Pancreas (tissue), 10 donors: ENCODE measurements around the gene S100A2. TPM values are rescaled to one million over a fixed set of nuclear protein-coding genes. Genes with fewer than 3 reads are reported as not detected.
"Not testable (repeated sequence)": the region's sequence is repeated elsewhere in the genome, so short reads cannot be mapped to it uniquely, and the experiment has no call there.

Experiments used
- ATAC-seq, 4 donors: fragments of 200-7000 bp; cut with Tn5 transposase; one replicate each; pipeline versions ENCODE4 v1.8.0 to v1.9.1; 2020; ENCODE audit warnings: mild to moderate bottlenecking in 4 of 4, moderate library complexity in 4 of 4
- DNase-seq, 6 donors: peaks; one replicate each; pipeline ENCODE4 v3.0.0-alpha.2; 2020
- FAIRE-seq: peaks from 2 replicates; lab custom pipeline; 2012; peaks lifted over from hg19 to GRCh38; lab: Jason Lieb, UNC
- H3K27ac ChIP-seq, 4 donors: fragments of 200-600 bp; sonication (generic); 1 replicate in 3 of 4; 2 replicates in 1 of 4; pipeline versions ENCODE4 v1.5.0 to v1.8.0; 2020
- H3K27me3 ChIP-seq, 4 donors: fragments of 200-600 bp; one replicate each; pipeline ENCODE4 v1.8.0; 2021
- H3K36me3 ChIP-seq, 3 donors: fragments of 200-600 bp; sonication (generic) in 1 of 3; one replicate each; pipeline versions ENCODE4 v1.5.0 to v1.8.0; 2020 to 2021
- H3K4me1 ChIP-seq, 3 donors: fragments of 200-600 bp; one replicate each; pipeline ENCODE4 v1.8.0; 2021
- H3K4me3 ChIP-seq, 4 donors: fragments of 200-600 bp; sonication (generic) in 2 of 4; one replicate each; pipeline versions ENCODE4 v1.5.0 to v1.8.0; 2020 to 2021
- H3K9me3 ChIP-seq, 4 donors: fragments of 200-600 bp; one replicate each; pipeline ENCODE4 v1.8.0; 2021
- WGBS, 2 donors: extraction: QIAGEN DNeasy Blood & Tissue Kit; methylation state at CpG; one replicate each; pipeline ENCODE4 v1.1.7; 2013; 5-methylcytosine and 5-hydroxymethylcytosine counted together
- intact Hi-C, 3 donors: fragments of 100-400 bp; cut with DNase I; formaldehyde crosslinking; loops; one replicate each; pipeline versions ENCODE4 v1.11.1 to v1.14.2; 2022
- polyA plus RNA-seq, 2 donors: library from polyadenylated mRNA; stranded (reverse); fragments of 200-250 nt; gene quantifications; one replicate each; pipeline ENCODE4 v1.2.3, GENCODE V29; 2013
- total RNA-seq, 6 donors: library from RNA; stranded (reverse); fragmentation: NEBNext Ultra II Directional in 4 of 6; extraction: Animal tissue kit (Norgen Biotek cat#: 25700) in 4 of 6; gene quantifications; one replicate each; pipeline versions ENCODE4 v1.2.1 to v1.2.4, GENCODE V29; 2021 to 2023
- TF ChIP-seq, protein P1 (sequence below), 4 donors: fragments of 200-600 bp; sonication (generic) in 3 of 4; IDR thresholded peaks; one replicate each; pipeline versions ENCODE4 v1.5.0 to v1.8.0; 2021; ENCODE audit warnings: antibody characterized with exemption in 4 of 4
- donor health status: healthy with polysubstance abuse.
- donor health status: DM: no; HTN: no; CAD: no; lungs with moderate emphysema.
- donor health status: DM: no; HTN: no; CAD: no.
- donor health status: control.
- donor health status: control.
- donor health status: Bipolar disorder and iron deficiency.
- donor health status: DM: yes; HTN: yes; CAD: no.
- donor health status: DM: no; HTN: no; CAD: no.
- donor health status: DM: no; HTN: no; CAD: no.
- donor health status: DM: yes; HTN: yes; CAD: no.

S100A2 gene
- total and polyA plus RNA-seq, 8 donors = 0.60 to 2.8 (median 1.3) TPM; not detected in 2

DNA sequence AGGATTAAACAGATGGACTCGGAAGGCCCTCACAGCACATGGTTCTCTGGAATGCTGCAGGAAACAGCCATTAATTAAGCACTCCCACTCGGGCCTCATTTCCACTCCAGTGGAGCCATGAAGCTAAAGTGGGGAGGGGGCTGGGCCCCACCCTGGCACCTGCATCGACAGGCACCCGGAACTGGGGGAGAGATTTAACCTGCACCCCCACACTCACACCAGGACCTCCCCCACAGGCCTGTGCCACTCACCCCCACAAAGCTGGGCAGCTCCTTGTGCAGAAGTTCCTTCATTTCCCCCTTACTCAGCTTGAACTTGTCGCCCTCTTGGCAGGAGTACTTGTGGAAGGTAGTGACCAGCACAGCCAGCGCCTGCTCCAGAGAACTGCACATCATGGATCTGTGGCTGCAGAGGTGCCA is 2.2 kb downstream of the S100A2 start:
- no peak overlapping the region for H3K27ac ChIP-seq
- H3K4me1 ChIP-seq = peaks cover 0 to 20% (median 0%) of the 10 kb centered on the region in 3 donors
- intact Hi-C loops = loop anchor here in 1 of 3 donors (5.0 kb wide), 1 partner anchor 51 kb away; no protein-coding TSS in a partner anchor
- no peak for DNase-seq
- H3K9me3 ChIP-seq = no peaks in the 10 kb centered on the region
- TF ChIP-seq, protein P1, sequence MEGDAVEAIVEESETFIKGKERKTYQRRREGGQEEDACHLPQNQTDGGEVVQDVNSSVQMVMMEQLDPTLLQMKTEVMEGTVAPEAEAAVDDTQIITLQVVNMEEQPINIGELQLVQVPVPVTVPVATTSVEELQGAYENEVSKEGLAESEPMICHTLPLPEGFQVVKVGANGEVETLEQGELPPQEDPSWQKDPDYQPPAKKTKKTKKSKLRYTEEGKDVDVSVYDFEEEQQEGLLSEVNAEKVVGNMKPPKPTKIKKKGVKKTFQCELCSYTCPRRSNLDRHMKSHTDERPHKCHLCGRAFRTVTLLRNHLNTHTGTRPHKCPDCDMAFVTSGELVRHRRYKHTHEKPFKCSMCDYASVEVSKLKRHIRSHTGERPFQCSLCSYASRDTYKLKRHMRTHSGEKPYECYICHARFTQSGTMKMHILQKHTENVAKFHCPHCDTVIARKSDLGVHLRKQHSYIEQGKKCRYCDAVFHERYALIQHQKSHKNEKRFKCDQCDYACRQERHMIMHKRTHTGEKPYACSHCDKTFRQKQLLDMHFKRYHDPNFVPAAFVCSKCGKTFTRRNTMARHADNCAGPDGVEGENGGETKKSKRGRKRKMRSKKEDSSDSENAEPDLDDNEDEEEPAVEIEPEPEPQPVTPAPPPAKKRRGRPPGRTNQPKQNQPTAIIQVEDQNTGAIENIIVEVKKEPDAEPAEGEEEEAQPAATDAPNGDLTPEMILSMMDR (IDR thresholded peaks at IDR 0.05) = no peak
- H3K4me3 ChIP-seq = no peak overlapping the region
- no peak for ATAC-seq
- FAIRE-seq = no peak
- H3K36me3 ChIP-seq = no peaks in the 10 kb centered on the region
- H3K27me3 ChIP-seq = no peaks in the 10 kb centered on the region
- 77 to 79% methylated on average over 6 of the region's 6 CpGs for WGBS, 2 donors

DNA sequence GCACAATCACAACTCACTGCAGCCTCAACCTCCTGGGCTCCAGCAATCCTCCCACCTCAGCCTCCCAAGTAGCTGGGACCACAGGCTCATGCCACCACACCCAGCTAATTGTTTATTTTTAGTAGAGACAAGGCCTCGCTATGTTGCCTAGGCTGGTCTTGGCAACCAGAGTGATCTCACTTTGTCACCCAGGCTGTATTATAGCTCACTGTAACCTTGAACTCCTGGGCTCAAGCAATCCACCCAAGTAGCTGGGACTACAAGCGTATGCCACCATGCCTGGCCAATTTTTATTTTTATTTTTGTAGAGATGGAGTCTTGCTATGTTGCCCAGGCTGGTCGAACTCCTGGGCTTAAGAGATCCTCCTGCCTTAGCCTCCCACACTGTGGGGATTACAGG is 3.6 kb downstream of the S100A2 start:
- not testable (repeated sequence) for H3K27me3 ChIP-seq, ATAC-seq, H3K4me3 ChIP-seq, FAIRE-seq, DNase-seq, H3K27ac ChIP-seq, H3K36me3 ChIP-seq, H3K9me3 ChIP-seq
- intact Hi-C loops = loop anchor here in 1 of 3 donors (5.0 kb wide), 1 partner anchor 50 kb away; no protein-coding TSS in a partner anchor
- peaks cover 0 to 14% (median 0%) of the 10 kb centered on the region in 3 donors for H3K4me1 ChIP-seq
- WGBS, 2 donors = 79% methylated on average over 3 of the region's 3 CpGs

DNA sequence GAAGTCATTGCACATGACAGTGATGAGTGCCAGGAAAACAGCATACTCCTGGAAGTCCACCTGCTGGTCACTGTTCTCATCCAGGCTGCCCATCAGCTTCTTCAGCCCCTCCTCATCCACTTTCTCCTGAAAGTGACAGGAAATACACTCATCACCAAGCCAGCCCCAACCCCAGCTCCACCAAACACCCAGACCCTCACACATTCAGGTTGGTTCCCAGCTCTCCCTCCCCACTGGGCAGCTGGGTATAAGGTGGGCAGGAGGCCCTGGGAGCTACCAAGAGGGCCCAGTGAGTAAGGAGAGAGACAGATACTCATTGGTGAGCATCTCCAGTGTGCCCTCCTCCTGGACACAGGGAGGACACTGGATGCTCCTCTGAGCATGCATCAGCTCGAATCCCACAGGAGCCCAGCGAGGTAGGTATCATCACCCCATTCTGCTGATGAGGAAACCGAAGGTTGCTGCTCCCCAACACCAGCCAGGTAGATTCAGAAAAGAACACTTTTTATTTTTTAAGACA is 4.1 kb downstream of the S100A2 start:
- FAIRE-seq (no peak), DNase-seq (no peak), ATAC-seq (no peak)
- intact Hi-C loops = loop anchor here in 1 of 3 donors (5.0 kb wide), 1 partner anchor 49 kb away; no protein-coding TSS in a partner anchor
- H3K36me3 ChIP-seq = no peaks in the 10 kb centered on the region
- H3K27me3 ChIP-seq = no peaks in the 10 kb centered on the region
- WGBS, 2 donors = 86 to 93% methylated on average over 3 of the region's 3 CpGs
- H3K27ac ChIP-seq = no peak overlapping the region
- peaks cover 0 to 10% (median 0%) of the 10 kb centered on the region in 3 donors for H3K4me1 ChIP-seq
- H3K4me3 ChIP-seq = no peak overlapping the region
- TF ChIP-seq, protein P1 (IDR thresholded peaks at IDR 0.05) = no peak
- H3K9me3 ChIP-seq = no peaks in the 10 kb centered on the region

DNA sequence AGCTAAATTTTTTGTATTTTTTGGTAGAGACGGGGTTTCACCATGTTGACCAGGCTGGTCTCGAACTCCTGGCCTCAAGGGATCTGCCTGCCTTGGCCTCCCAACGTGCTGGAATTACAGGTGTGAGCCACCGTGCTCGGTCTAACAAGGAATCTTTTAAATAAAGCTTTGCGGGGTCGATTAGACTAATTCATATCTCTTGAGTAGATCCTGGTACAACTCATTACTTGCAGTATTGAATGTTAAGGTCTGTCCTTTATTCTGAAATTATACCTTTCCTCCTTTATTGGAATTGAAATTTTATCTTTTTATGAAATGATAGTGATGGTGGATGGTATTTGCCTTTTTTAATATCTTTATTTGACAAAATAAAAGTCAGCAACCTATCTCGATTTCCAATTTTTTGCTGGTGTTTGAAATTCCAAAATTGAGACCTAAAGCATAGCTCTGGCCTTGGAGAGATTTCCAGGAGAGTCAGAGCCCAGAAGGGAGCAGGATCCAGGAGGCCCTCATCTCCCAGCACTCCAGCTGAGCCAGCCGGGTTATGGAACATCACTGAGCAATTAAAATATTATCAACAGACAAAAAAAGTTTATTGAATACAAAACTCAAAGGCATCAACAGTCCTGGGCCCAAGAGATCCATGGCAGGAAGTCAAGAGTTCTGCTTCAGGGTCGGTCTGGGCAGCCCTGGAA is 4.7 kb downstream of the S100A2 start:
- intact Hi-C loops = loop anchor here in 1 of 3 donors (5.0 kb wide), 1 partner anchor 49 kb away; no protein-coding TSS in a partner anchor
- 76 to 83% methylated on average over 10 of the region's 10 CpGs for WGBS, 2 donors

DNA sequence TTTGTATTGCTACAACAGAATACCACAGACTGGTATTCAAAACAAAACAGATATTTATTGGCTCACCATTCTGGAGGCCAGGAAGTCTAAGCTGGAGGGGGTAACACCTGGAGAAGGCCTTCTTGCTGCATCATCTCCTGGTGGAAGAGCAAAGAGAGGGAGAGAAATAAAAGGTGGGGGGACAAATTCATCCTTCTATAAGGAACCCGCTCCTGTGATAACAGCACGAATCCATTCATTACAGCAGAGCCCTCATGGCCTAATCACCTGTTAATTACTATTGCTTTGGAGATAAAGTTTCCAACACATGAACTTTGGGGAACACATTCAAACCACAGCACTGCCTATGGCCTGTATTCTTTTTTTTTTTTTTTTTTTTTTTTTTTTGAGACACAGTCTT is 5.4 kb downstream of the S100A2 start:
- intact Hi-C loops = loop anchor here in 1 of 3 donors (5.0 kb wide), 1 partner anchor 48 kb away; no protein-coding TSS in a partner anchor
- H3K27me3 ChIP-seq = no peaks in the 10 kb centered on the region
- H3K4me1 ChIP-seq = no peaks in the 10 kb centered on the region
- H3K9me3 ChIP-seq = no peaks in the 10 kb centered on the region
- no peaks in the 10 kb centered on the region for H3K36me3 ChIP-seq
- H3K4me3 ChIP-seq = no peak overlapping the region
- WGBS, 2 donors = 63 to 98% methylated on average over 2 of the region's 2 CpGs
- FAIRE-seq = no peak
- TF ChIP-seq, protein P1 (IDR thresholded peaks at IDR 0.05) = no peak
- ATAC-seq = no peak
- no peak overlapping the region for H3K27ac ChIP-seq
- no peak for DNase-seq

More for the DNA sequence above, 4.7 kb downstream of the S100A2 start:
- TF ChIP-seq, protein P1 (IDR thresholded peaks at IDR 0.05) = no peak
- H3K36me3 ChIP-seq = no peaks in the 10 kb centered on the region
- no peak overlapping the region for H3K27ac ChIP-seq
- DNase-seq (no peak), ATAC-seq (no peak), FAIRE-seq (no peak)
- H3K4me1 ChIP-seq = peaks cover 0 to 5% (median 0%) of the 10 kb centered on the region in 3 donors
- H3K27me3 ChIP-seq = no peaks in the 10 kb centered on the region
- no peaks in the 10 kb centered on the region for H3K9me3 ChIP-seq
- no peak overlapping the region for H3K4me3 ChIP-seq
